ENCODE measurements around the gene FAM163B. TPM values are rescaled to one million over a fixed set of nuclear protein-coding genes. Genes with fewer than 3 reads are reported as not detected.

The FAM163B gene
- total RNA-seq, 1 donor from 2014 or later = not detected

DNA sequence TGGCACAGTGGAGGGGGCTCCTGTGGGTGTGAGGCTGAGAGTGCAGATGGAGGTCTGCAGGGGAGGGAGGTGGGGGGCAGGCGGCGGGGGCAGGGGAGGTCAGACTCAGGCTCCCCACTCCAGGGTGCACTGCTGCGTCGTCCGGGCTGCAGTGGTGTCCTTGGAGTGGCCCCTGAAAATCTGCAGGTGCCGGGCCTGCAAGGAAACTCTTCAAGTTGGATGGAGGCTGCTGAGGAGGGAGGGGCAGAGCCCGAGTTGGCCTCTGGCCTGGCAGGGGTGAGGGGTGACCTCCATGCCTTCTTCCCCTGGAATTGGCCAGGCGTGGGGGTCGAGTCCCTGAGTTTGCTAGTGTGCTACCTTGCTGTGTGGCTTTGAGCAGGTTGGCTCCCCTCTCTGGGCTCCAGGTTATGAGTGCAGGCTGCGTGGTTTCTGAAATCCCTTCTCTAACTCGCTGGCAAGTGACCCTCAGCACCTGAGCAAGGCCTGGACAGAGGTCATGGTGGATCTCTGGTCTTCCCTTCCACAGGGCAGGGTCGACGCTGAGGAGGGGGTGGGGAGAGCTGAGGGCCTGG, 73.8 kb downstream of the FAM163B start:
- Histone ChIP-seq H3K27ac (ENCODE audit: low read depth, low read length) (no peak overlapping the region), H3K4me1 (ENCODE audit: control insufficient read depth in 3 of 3, insufficient read depth in 3 of 3, low read length in 3 of 3) (peaks cover 35 to 45% (median 40%) of the 10 kb centered on the region in 3 donors), H3K9ac (ENCODE audit: low read depth in 1 of 3, low read length in 3 of 3) (peak overlapping the region in 1 of 3 donors; percentile 45), H3K9me3 (ENCODE audit: control insufficient read depth in 3 of 3, low read length in 3 of 3) (no peaks in the 10 kb centered on the region), H3K4me3 (ENCODE audit: low read length in 3 of 3) (peak overlapping the region; percentile 21 to 61 (median 38)), H3K36me3 (ENCODE audit: control insufficient read depth in 3 of 3, insufficient read depth in 3 of 3, low read length in 3 of 3) (no peaks in the 10 kb centered on the region), H3K27me3 (ENCODE audit: control insufficient read depth in 3 of 3, insufficient read depth in 3 of 3, low read length in 3 of 3) (peaks cover 10 to 65% (median 35%) of the 10 kb centered on the region in 3 donors)

DNA sequence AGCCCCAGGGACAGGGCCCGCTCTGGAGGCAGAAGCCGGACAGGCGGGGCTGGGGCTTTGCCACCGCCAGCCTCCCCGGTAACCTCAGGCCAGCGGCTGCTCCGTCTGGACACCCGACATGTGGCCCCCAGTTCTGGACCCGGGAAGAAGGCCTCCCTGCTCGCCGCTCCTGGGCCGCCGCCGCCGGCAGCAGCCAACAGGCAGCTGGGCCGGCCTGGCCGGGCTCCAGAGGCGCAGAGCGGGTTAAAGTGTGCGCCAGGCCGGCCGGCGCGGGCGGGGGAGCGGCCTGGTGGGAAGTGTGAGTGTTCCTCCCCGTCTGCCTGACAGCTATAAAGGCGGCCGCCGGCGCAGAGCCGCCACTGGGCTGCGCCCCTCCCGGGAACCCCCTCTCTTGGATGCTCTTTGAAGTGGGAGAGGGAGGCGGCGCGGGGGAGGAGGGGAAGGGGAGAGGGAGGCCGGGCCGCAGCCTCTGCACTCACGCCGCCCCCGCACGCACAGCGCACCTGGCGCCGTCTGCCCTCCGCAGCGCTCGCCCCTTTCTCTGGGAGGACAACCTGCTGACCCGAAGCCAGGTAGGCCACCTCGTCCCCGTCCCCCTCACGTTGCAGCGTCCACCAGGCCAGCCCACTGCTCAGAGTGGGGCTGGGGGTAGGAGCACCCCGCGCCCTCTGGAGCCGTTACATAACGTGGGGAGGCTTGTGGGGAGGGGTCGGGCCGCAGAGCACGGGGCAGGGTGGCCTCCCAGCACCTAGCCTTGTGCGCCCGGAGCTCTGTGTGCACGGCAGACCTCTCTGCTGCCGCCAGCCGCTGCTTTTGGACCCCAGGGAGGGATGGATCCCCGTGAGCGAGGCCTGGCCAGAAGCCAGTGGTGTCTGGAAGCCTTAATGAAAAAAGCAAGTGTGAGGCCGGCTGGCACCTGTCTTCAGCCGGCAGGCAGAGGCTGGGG, 74.6 kb downstream of the FAM163B start, which contains the start of gene ADAMTSL2:
ADAMTSL2 (plus strand) TSS at position 359 of the 946 bp plus-strand sequence. CDS start 2,009 bp downstream, outside the sequence.
- peak within 1 kb of the TSS; percentile 38 to 61 (median 54) for H3K4me3 ChIP-seq (ENCODE audit: low read length in 3 of 3)
- H3K27me3 ChIP-seq (ENCODE audit: control insufficient read depth in 3 of 3, insufficient read depth in 3 of 3, low read length in 3 of 3) = peaks cover 15 to 65% (median 30%) of the 10 kb centered on the region in 3 donors
- H3K9ac ChIP-seq (ENCODE audit: low read depth in 1 of 3, low read length in 3 of 3) = peak within 1 kb of the TSS in 2 of 3 donors; percentile 33 to 66
- H3K27ac ChIP-seq (ENCODE audit: low read depth, low read length) = peak within 1 kb of the TSS; percentile 28
- H3K36me3 ChIP-seq (ENCODE audit: control insufficient read depth in 3 of 3, insufficient read depth in 3 of 3, low read length in 3 of 3) = no peaks in the 10 kb centered on the region
- H3K4me1 ChIP-seq (ENCODE audit: control insufficient read depth in 3 of 3, insufficient read depth in 3 of 3, low read length in 3 of 3) = peaks cover 27 to 38% (median 32%) of the 10 kb centered on the region in 3 donors
- no peaks in the 10 kb centered on the region for H3K9me3 ChIP-seq (ENCODE audit: control insufficient read depth in 3 of 3, low read length in 3 of 3)

DNA sequence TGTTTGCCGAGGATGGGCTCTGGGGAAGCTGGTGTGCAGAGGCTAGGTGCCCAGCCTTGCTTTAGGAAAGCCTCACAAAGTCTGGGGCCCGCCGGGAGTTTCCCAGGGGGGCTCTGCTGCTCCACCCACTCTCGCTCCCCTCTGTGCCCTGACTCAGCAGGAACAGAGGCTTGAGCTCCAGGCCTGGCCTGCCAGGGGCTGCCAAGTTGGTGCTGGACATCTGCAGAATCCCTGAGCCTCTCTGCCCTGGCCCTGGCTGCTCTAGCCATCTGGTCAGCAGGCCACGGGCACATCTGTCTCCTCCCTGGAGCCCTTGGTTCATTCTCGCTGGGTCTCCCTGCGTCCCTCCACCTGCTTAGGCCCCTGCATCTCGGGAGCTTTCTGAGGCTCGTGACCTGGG, 75.3 kb downstream of the FAM163B start:
- Histone ChIP-seq H3K9me3 (ENCODE audit: control insufficient read depth in 3 of 3, low read length in 3 of 3) (no peaks in the 10 kb centered on the region), H3K36me3 (ENCODE audit: control insufficient read depth in 3 of 3, insufficient read depth in 3 of 3, low read length in 3 of 3) (no peaks in the 10 kb centered on the region), H3K9ac (ENCODE audit: low read depth in 1 of 3, low read length in 3 of 3) (peak overlapping the region in 2 of 3 donors; percentile 33 to 66), H3K4me3 (ENCODE audit: low read length in 3 of 3) (peak overlapping the region in 2 of 3 donors; percentile 14 to 45), H3K4me1 (ENCODE audit: control insufficient read depth in 3 of 3, insufficient read depth in 3 of 3, low read length in 3 of 3) (peaks cover 26 to 38% (median 31%) of the 10 kb centered on the region in 3 donors), H3K27me3 (ENCODE audit: control insufficient read depth in 3 of 3, insufficient read depth in 3 of 3, low read length in 3 of 3) (peaks cover 15 to 67% (median 29%) of the 10 kb centered on the region in 3 donors), H3K27ac (ENCODE audit: low read depth, low read length) (peak overlapping the region; percentile 28)

DNA sequence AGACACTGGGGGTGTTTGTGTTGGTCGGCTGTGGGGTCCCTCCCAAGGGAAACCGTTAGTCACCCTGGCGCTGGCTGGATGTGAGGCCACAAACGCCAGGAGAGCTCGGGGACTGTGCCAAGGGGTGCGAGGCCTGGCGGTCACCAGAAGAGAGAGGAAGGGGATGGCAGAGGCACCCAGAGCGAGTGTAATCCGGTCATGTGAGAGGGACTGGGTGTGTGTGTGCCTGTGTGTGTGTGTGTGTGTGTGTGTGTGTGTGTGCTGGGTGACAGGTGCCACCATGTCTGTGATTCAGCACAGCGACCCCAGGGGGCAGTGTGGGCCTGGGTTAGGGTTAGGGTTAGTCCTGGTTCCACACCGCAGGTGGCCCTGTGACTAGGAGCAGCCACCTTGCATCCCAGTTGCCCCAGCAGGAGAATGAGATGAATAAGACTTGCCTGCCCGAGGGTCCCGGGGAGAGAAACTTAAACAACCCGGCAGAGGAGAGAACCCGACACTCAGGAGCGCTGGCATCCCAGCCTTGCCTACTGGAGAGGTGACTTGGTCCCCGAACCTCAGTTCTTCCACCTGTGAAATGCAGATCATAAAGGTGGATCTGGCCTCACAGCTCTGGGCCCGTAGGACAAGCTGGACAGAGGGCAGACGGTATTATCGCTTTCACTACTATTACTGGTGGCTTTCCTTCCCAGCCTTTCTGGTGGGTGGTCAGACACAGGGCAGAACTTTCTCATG, 76.1 kb downstream of the FAM163B start:
- Histone ChIP-seq H3K4me3 (ENCODE audit: low read length in 3 of 3) (peak overlapping the region in 1 of 3 donors; percentile 14), H3K4me1 (ENCODE audit: control insufficient read depth in 3 of 3, insufficient read depth in 3 of 3, low read length in 3 of 3) (peaks cover 30 to 44% (median 34%) of the 10 kb centered on the region in 3 donors), H3K9me3 (ENCODE audit: control insufficient read depth in 3 of 3, low read length in 3 of 3) (no peaks in the 10 kb centered on the region), H3K36me3 (ENCODE audit: control insufficient read depth in 3 of 3, insufficient read depth in 3 of 3, low read length in 3 of 3) (no peaks in the 10 kb centered on the region), H3K27me3 (ENCODE audit: control insufficient read depth in 3 of 3, insufficient read depth in 3 of 3, low read length in 3 of 3) (peaks cover 18 to 73% (median 30%) of the 10 kb centered on the region in 3 donors), H3K9ac (ENCODE audit: low read depth in 1 of 3, low read length in 3 of 3) (no peak overlapping the region), H3K27ac (ENCODE audit: low read depth, low read length) (peak overlapping the region; percentile 28)

DNA sequence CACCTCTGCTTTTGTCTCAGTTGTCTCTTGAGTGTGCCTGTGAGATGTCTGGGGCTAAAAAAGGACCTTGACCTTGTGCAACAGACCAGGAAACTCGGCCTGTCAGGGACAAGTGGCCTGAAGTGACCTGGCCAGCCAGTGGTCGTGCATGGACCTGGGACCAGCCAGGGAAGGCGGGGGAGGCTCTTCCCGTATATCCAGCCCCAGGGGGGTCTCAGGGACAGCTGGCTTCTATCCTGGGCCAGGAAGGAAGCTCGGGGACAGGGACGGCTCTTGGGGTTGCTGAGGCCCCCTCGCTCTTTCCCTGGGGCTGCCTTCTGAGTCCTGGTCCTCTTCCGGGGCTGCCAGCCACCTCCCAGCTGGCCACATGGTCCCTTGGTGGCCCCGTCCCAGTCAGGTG, 77.9 kb downstream of the FAM163B start:
- peaks cover 47 to 59% (median 52%) of the 10 kb centered on the region in 3 donors for H3K4me1 ChIP-seq (ENCODE audit: control insufficient read depth in 3 of 3, insufficient read depth in 3 of 3, low read length in 3 of 3)
- no peaks in the 10 kb centered on the region for H3K36me3 ChIP-seq (ENCODE audit: control insufficient read depth in 3 of 3, insufficient read depth in 3 of 3, low read length in 3 of 3)
- H3K27ac ChIP-seq (ENCODE audit: low read depth, low read length) = no peak overlapping the region
- H3K9ac ChIP-seq (ENCODE audit: low read depth in 1 of 3, low read length in 3 of 3) = no peak overlapping the region
- H3K27me3 ChIP-seq (ENCODE audit: control insufficient read depth in 3 of 3, insufficient read depth in 3 of 3, low read length in 3 of 3) = peaks cover 16 to 85% (median 24%) of the 10 kb centered on the region in 3 donors
- no peak overlapping the region for H3K4me3 ChIP-seq (ENCODE audit: low read length in 3 of 3)
- no peaks in the 10 kb centered on the region for H3K9me3 ChIP-seq (ENCODE audit: control insufficient read depth in 3 of 3, low read length in 3 of 3)

DNA sequence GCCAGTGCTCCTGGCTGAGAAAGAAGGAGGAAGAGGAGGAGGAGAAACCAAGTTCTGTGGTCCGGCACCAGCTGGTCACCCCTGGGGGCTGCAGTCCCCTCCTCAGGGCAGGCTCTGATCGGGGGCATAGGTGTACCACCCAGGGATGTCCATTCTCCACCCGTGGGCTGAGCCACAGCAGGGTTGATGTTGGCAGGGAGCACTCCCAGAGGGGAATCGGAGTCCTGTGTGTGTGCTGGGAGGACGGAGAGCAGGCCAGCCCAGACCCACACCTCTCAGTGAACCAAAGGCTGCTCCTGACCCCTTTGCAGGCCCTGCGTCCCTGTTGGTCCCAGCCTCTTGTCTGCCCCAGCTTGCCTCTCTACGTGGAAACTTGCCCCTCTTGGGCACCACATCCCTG, 79.3 kb downstream of the FAM163B start:
- peaks cover 47 to 51% (median 50%) of the 10 kb centered on the region in 3 donors for H3K4me1 ChIP-seq (ENCODE audit: control insufficient read depth in 3 of 3, insufficient read depth in 3 of 3, low read length in 3 of 3)
- no peak overlapping the region for H3K9ac ChIP-seq (ENCODE audit: low read depth in 1 of 3, low read length in 3 of 3)
- no peaks in the 10 kb centered on the region for H3K36me3 ChIP-seq (ENCODE audit: control insufficient read depth in 3 of 3, insufficient read depth in 3 of 3, low read length in 3 of 3)
- H3K27ac ChIP-seq (ENCODE audit: low read depth, low read length) = peak overlapping the region; percentile 7
- H3K4me3 ChIP-seq (ENCODE audit: low read length in 3 of 3) = no peak overlapping the region
- no peaks in the 10 kb centered on the region for H3K9me3 ChIP-seq (ENCODE audit: control insufficient read depth in 3 of 3, low read length in 3 of 3)
- H3K27me3 ChIP-seq (ENCODE audit: control insufficient read depth in 3 of 3, insufficient read depth in 3 of 3, low read length in 3 of 3) = peaks cover 12 to 77% (median 17%) of the 10 kb centered on the region in 3 donors

DNA sequence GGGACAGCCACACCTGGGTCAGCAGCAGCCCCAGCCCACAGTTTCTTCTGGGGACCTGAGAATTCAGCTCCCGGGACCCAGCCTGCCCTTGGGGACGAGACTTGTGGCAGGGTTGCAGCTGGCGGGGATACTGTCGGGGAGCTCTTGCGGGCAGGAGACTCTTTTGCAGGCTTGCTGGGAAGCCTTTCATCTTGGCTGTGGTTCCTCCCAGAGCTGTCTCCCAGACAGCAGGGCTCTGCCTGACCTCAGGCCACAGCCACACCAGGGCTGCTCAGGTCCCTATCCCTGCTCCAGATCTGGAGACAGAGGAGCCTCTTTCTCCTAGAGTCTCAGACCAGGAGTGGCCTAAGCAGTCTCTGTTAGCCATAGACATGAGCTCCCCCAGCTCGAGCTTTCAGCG, 79.7 kb downstream of the FAM163B start:
- Histone ChIP-seq H3K27ac (ENCODE audit: low read depth, low read length) (peak overlapping the region; percentile 7), H3K4me1 (ENCODE audit: control insufficient read depth in 3 of 3, insufficient read depth in 3 of 3, low read length in 3 of 3) (peaks cover 45 to 49% (median 48%) of the 10 kb centered on the region in 3 donors), H3K36me3 (ENCODE audit: control insufficient read depth in 3 of 3, insufficient read depth in 3 of 3, low read length in 3 of 3) (no peaks in the 10 kb centered on the region), H3K4me3 (ENCODE audit: low read length in 3 of 3) (no peak overlapping the region), H3K27me3 (ENCODE audit: control insufficient read depth in 3 of 3, insufficient read depth in 3 of 3, low read length in 3 of 3) (peaks cover 12 to 75% (median 17%) of the 10 kb centered on the region in 3 donors), H3K9ac (ENCODE audit: low read depth in 1 of 3, low read length in 3 of 3) (no peak overlapping the region), H3K9me3 (ENCODE audit: control insufficient read depth in 3 of 3, low read length in 3 of 3) (no peaks in the 10 kb centered on the region)

DNA sequence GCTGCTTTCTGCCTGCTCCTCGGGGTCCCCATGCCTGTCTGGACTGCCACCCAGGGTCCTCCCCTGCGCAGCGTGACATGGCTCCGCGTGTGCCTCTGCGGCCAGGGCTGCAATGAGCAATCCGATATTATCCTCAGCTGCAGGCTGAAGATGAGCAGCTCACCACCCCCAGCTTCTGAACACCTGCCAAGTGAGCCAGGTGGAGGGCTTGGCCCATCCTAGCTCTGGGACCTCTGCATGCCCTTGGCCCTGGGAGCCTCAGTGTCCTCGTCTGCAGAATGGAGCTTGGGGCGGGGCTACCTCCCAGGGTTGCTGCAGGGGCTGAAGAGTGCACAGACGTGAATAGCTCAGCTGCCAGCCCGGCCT, 80.3 kb downstream of the FAM163B start:
- peak overlapping the region in 1 of 3 donors; percentile 40 for H3K9ac ChIP-seq (ENCODE audit: low read depth in 1 of 3, low read length in 3 of 3)
- peaks cover 12 to 71% (median 17%) of the 10 kb centered on the region in 3 donors for H3K27me3 ChIP-seq (ENCODE audit: control insufficient read depth in 3 of 3, insufficient read depth in 3 of 3, low read length in 3 of 3)
- no peak overlapping the region for H3K27ac ChIP-seq (ENCODE audit: low read depth, low read length)
- no peaks in the 10 kb centered on the region for H3K36me3 ChIP-seq (ENCODE audit: control insufficient read depth in 3 of 3, insufficient read depth in 3 of 3, low read length in 3 of 3)
- no peak overlapping the region for H3K4me3 ChIP-seq (ENCODE audit: low read length in 3 of 3)
- peaks cover 42 to 44% (median 42%) of the 10 kb centered on the region in 3 donors for H3K4me1 ChIP-seq (ENCODE audit: control insufficient read depth in 3 of 3, insufficient read depth in 3 of 3, low read length in 3 of 3)
- no peaks in the 10 kb centered on the region for H3K9me3 ChIP-seq (ENCODE audit: control insufficient read depth in 3 of 3, low read length in 3 of 3)

DNA sequence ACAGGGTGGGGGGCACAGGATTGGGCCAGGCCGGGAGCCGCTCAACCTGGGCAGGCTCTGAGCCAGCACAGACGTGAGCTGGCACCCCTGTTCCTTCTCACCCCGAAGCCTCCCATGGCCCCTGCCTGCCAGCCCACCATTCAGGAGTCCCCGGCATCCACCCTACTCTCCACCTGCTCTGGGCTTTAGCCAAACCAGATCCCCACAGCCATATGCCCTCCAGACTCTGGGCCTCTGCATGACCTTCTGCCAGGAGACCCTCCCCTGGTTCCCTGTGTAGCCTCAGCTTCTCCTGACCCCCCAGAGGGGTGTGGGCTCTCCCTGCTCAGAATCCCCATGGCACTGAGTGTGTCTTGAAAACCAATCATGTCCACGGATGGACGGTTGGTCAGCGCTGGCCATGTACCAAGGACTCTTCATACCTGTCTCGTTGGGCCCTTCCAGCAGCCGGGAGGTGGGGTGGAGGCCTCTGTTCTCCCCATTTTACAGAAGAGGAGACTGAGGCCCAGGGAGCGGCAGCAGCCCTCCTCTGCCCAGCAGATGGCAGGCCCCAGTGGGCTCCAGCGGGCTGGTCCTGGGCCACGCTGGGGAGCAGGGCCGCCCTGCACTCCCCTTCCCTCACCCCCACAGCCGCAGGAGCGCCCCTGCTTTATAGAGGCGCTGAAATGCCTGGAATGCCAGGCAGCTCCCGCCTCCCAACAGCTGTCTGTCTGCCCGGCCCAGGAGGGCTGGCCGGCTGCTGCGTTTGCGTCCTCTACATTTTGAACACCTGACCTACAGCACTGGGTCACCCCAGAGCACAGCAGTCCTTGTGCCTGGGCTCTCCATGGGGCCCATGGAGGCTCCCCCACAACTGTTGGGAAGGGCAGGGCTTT, 81.0 kb downstream of the FAM163B start:
- Histone ChIP-seq H3K36me3 (ENCODE audit: control insufficient read depth in 3 of 3, insufficient read depth in 3 of 3, low read length in 3 of 3) (no peaks in the 10 kb centered on the region), H3K9me3 (ENCODE audit: control insufficient read depth in 3 of 3, low read length in 3 of 3) (no peaks in the 10 kb centered on the region), H3K27me3 (ENCODE audit: control insufficient read depth in 3 of 3, insufficient read depth in 3 of 3, low read length in 3 of 3) (peaks cover 12 to 65% (median 12%) of the 10 kb centered on the region in 3 donors), H3K9ac (ENCODE audit: low read depth in 1 of 3, low read length in 3 of 3) (peak overlapping the region in 1 of 3 donors; percentile 50), H3K27ac (ENCODE audit: low read depth, low read length) (peak overlapping the region; percentile 40), H3K4me3 (ENCODE audit: low read length in 3 of 3) (no peak overlapping the region), H3K4me1 (ENCODE audit: control insufficient read depth in 3 of 3, insufficient read depth in 3 of 3, low read length in 3 of 3) (peaks cover 36 to 37% (median 36%) of the 10 kb centered on the region in 3 donors)
